K562 (cell line): ENCODE measurements around the gene SOSTDC1. TPM values are rescaled to one million over a fixed set of nuclear protein-coding genes. Genes with fewer than 3 reads are reported as not detected.

Experiments used
- ATAC-seq: fragments of 200-7000 bp; cut with Tn5 transposase; 3 replicates; pipeline ENCODE4 v1.9.1; 2020; ENCODE audit warnings: moderate library complexity
- BruUV-seq: library from RNA; stranded (reverse); fragments of 400-500 nt; replicated peaks from 2 replicates; lab custom pipeline; 2021; lab: Mats Ljungman, UMichigan
- CTCF ChIA-PET: fragments of 300-600 bp; formaldehyde crosslinking; extraction: SDS; loops from one replicate; lab custom pipeline; 2021; ENCODE audit warnings: low intra/inter-chr PET ratio; lab: Yijun Ruan, JAX
- POLR2A ChIA-PET: fragments of 300-600, 350-650 bp; sonication (Branson Sonifier 250); formaldehyde crosslinking; extraction: SDS; loops from one replicate; lab custom pipeline; 2021; ENCODE audit warnings: antibody characterized with exemption, inconsistent platforms; lab: Yijun Ruan, JAX
- DNase-seq, 4 experiments: peaks; one replicate each; pipeline versions ENCODE4 v3.0.0 to v3.0.0-alpha.2; 2011 to 2018; ENCODE audit warnings: low spot score in 3 of 4, mixed read lengths in 3 of 4; ENCODE audit errors: extremely low read depth in 1 of 4
- FAIRE-seq: peaks from 2 replicates; lab custom pipeline; 2011; peaks lifted over from hg19 to GRCh38; lab: Jason Lieb, UNC
- H2AFZ ChIP-seq: 2 replicates; pipeline ENCODE4 v1.6.0; 2011; ENCODE audit warnings: low read depth, low read length, control low read depth, inconsistent platforms
- H3K27ac ChIP-seq: fragments of 200-600 bp; 3 replicates; pipeline ENCODE4 v1.8.0; 2011; ENCODE audit warnings: low read depth, mild to moderate bottlenecking, control low read depth, inconsistent platforms, low read length, moderate library complexity, mixed read lengths; ENCODE audit errors: extremely low read depth
- H3K27me3 ChIP-seq, 2 experiments: fragments of 300-600 bp in 1 of 2; 2 replicates in 1 of 2; 3 replicates in 1 of 2; pipeline versions ENCODE4 v1.6.0 to v1.8.0; 2011; ENCODE audit warnings: inconsistent platforms in 2 of 2, low read length in 2 of 2, mild to moderate bottlenecking in 1 of 2, mixed read lengths in 1 of 2, moderate library complexity in 1 of 2; ENCODE audit not compliant: control insufficient read depth in 2 of 2, insufficient read depth in 2 of 2
- H3K36me3 ChIP-seq: fragments of 300-600 bp; 3 replicates; pipeline ENCODE4 v1.8.0; 2011; ENCODE audit warnings: mild to moderate bottlenecking, low read length, inconsistent platforms; ENCODE audit not compliant: control insufficient read depth, insufficient read depth
- H3K4me1 ChIP-seq, 2 experiments: fragments of 200-600 bp in 1 of 2; replicated peaks in 1 of 2; 2 replicates in 1 of 2; 3 replicates in 1 of 2; pipeline versions ENCODE4 v1.5.1 to v1.8.0; 2011; ENCODE audit warnings: inconsistent platforms in 2 of 2, low read length in 2 of 2, mild to moderate bottlenecking in 1 of 2, mixed read lengths in 1 of 2, moderate library complexity in 1 of 2; ENCODE audit not compliant: control insufficient read depth in 2 of 2, insufficient read depth in 2 of 2
- H3K4me2 ChIP-seq: 2 replicates; pipeline ENCODE4 v1.6.1; 2011; ENCODE audit warnings: low read length, control low read depth, inconsistent platforms, mixed read lengths; ENCODE audit not compliant: insufficient read depth
- H3K4me3 ChIP-seq: fragments of 200-600 bp; sonication (generic), shearing (Covaris generic); 2 replicates; pipeline ENCODE4 v1.5.1; 2016; ENCODE audit warnings: control low read depth, inconsistent platforms
- H3K79me2 ChIP-seq: fragments of 200-600 bp; 3 replicates; pipeline ENCODE4 v1.8.0; 2011; ENCODE audit warnings: low read length, inconsistent platforms; ENCODE audit not compliant: control insufficient read depth, insufficient read depth
- H3K9ac ChIP-seq, 2 experiments: 2 replicates each; pipeline versions ENCODE4 v1.6.0 to v1.6.1; 2011; ENCODE audit warnings: low read depth in 2 of 2, low read length in 2 of 2, control low read depth in 1 of 2, inconsistent platforms in 1 of 2, mild to moderate bottlenecking in 1 of 2, mixed read lengths in 1 of 2; ENCODE audit not compliant: insufficient read depth in 1 of 2
- H3K9me1 ChIP-seq: one replicate; pipeline ENCODE4 v1.6.0; 2011; ENCODE audit warnings: inconsistent platforms, mild to moderate bottlenecking, low read length, moderate library complexity; ENCODE audit not compliant: control insufficient read depth, insufficient read depth
- H3K9me3 ChIP-seq: replicated peaks from 2 replicates; pipeline ENCODE4 v1.5.1; 2011; ENCODE audit warnings: low read depth, low read length, inconsistent platforms; ENCODE audit not compliant: control insufficient read depth, insufficient read depth
- H4K20me1 ChIP-seq: replicated peaks from 2 replicates; pipeline ENCODE4 v1.6.1; 2011; ENCODE audit warnings: low read length, inconsistent platforms, mixed read lengths; ENCODE audit not compliant: control insufficient read depth, insufficient read depth
- ETS1 ChIP-seq: conservative IDR thresholded peaks from 2 replicates; pipeline ENCODE4 v1.6.1; 2011; ENCODE audit warnings: low read depth, mild to moderate bottlenecking, low read length; ENCODE audit not compliant: control insufficient read depth
- NFIC ChIP-seq: fragments of 450-650 bp; IDR thresholded peaks from 2 replicates; pipeline ENCODE4 v1.6.1; 2017; ENCODE audit warnings: mild to moderate bottlenecking, inconsistent platforms
- NFIX ChIP-seq: fragments of 250-450 bp; sonication (Bioruptor Pico); IDR thresholded peaks from 2 replicates; pipeline ENCODE4 v1.4.0; 2020; ENCODE audit warnings: low read depth, mild to moderate bottlenecking, moderate library complexity
- RBM39 ChIP-seq: fragments of 200-400 bp; formaldehyde crosslinking; optimal IDR thresholded peaks from 2 replicates; pipeline ENCODE3; 2018; ENCODE audit warnings: low read depth, low read length
- TRIM24 ChIP-seq, 2 experiments: fragments of 450-650 bp; IDR thresholded peaks; 2 replicates each; pipeline ENCODE4 v1.6.1; 2016
- ZNF316 ChIP-seq: fragments of 450-650 bp; IDR thresholded peaks from 2 replicates; pipeline ENCODE4 v1.6.1; 2016
- ZNF512 ChIP-seq: IDR thresholded peaks from 2 replicates; pipeline ENCODE4 v1.6.1; 2016; ENCODE audit warnings: missing genetic modification characterization, missing compliant biosample characterization
- ZNF592 ChIP-seq: fragments of 450-650 bp; IDR thresholded peaks from 2 replicates; pipeline ENCODE4 v1.6.1; 2017; ENCODE audit warnings: antibody characterized with exemption, mild to moderate bottlenecking
- WGBS: fragments of 100-300 bp; shearing (Covaris generic); methylation state at CpG from one replicate; pipeline ENCODE4 v1.1.6; 2016; ENCODE audit warnings: low coverage, mixed read lengths; ENCODE audit not compliant: insufficient coverage; ENCODE audit errors: missing lambda C conversion rate; 5-methylcytosine and 5-hydroxymethylcytosine counted together
- in situ Hi-C: fragments of 300-500 bp; cut with MboI; formaldehyde crosslinking; loops from 4 replicates; pipeline ENCODE4 v1.15.0; 2018; ENCODE audit warnings: inconsistent platforms, mixed read lengths
- intact Hi-C: fragments of 100-400 bp; cut with micrococcal nuclease; formaldehyde crosslinking; loops from 2 replicates; pipeline ENCODE4 v1.14.2; 2022
- polyA plus RNA-seq, 8 experiments: library from polyadenylated mRNA; depleted of rRNA in 4 of 8; stranded (reverse) in 5 of 8; unstranded in 3 of 8; fragments of >200 nt; fragmentation: Nextera tagmentation in 2 of 8; fragmentation: Illumina TruSeq in 1 of 8; extraction: Ambion mirVana in 2 of 8; extraction: Trizol in 1 of 8; gene quantifications; 2 replicates each; pipeline versions ENCODE4 v1.2.1 to v1.2.3, GENCODE V29; 2011 to 2014; ENCODE audit warnings: inconsistent platforms in 1 of 8, missing spikeins in 1 of 8
- total RNA-seq, 7 experiments: library from RNA; depleted of rRNA in 6 of 7; stranded (reverse); fragments of >200 nt in 6 of 7; fragmentation: Illumina TruSeq in 2 of 7; extraction: Trizol in 2 of 7; gene quantifications; 2 replicates each; pipeline versions ENCODE4 v1.2.1 to v1.2.3, GENCODE V29; 2011 to 2021; ENCODE audit warnings: low replicate concordance in 1 of 7

Gene SOSTDC1
- total and polyA plus RNA-seq, 9 of the 15 experiments (the other 6 are each of a cell fraction or from before 2014, with no cell fraction given): 8.3 to 48.6 (median 15.9) TPM

- BruUV-seq: no TSS peak
- Histone ChIP-seq H3K27me3 (no peaks in the 10 kb centered on the region), H3K9ac (peak overlapping the region in 1 of 2 experiments; percentile 1; a peak in 1 of 4 replicates), H2AFZ (no peak overlapping the region), H3K27ac (peak overlapping the region; percentile 97; the same call in 2 of the 3 replicates), H3K4me1 (peaks cover 22 to 47% of the 10 kb centered on the region in 2 experiments), H3K4me2 (no peak overlapping the region; the same call in 1 of the 2 replicates), H3K9me1 (no peaks in the 10 kb centered on the region), H3K79me2 (peaks cover 91% of the 10 kb centered on the region), H3K36me3 (no peaks in the 10 kb centered on the region; the same call in 2 of the 3 replicates), H3K4me3 (no peak overlapping the region), H4K20me1 (no peaks in the 10 kb centered on the region), H3K9me3 (no peaks in the 10 kb centered on the region; the same call in 1 of the 2 replicates)
- intact Hi-C loops (no loop called here), in situ Hi-C loops (loop anchor here (5.0 kb wide), 1 partner anchor 151 kb away; no protein-coding TSS in a partner anchor)
- CTCF ChIA-PET: no interaction called here
- POLR2A ChIA-PET: no interaction called here
- 89% methylated on average over 1 of the region's 1 CpG for WGBS
- DNase-seq (peak in 2 of 4 experiments; percentile 36 to 78), FAIRE-seq (no peak), ATAC-seq (no peak)
- TF ChIP-seq RBM39 (no peak), NFIX (CRISPR knock-in tag) (peak; percentile 65), ZNF316 (peak; percentile 53), ZNF512 (tag) (peak; percentile 34), ETS1 (no peak), ZNF592 (peak; percentile 5; the same call in 1 of the 2 replicates), NFIC (peak; percentile 97), TRIM24 (IDR thresholded peaks at IDR 0.05) (peak; percentile 27 to 49; a peak in 2 of 4 replicates)
Measured at GRCh38 chr7:16417906-16418305, 47.6 kb downstream of the SOSTDC1 start.
